ENCODE data around the gene RNF212B. TPM values are rescaled to one million over a fixed set of nuclear protein-coding genes. Genes with fewer than 3 reads are reported as not detected.
A peak's percentile ranks its signal among the peaks of the same experiment; 100 is the strongest.

RNF212B gene
- total and polyA plus RNA-seq, 2 of the 13 experiments (the other 11 are each of a cell fraction or from before 2014, with no cell fraction given): 0.05 TPM; not detected in 1

DNA sequence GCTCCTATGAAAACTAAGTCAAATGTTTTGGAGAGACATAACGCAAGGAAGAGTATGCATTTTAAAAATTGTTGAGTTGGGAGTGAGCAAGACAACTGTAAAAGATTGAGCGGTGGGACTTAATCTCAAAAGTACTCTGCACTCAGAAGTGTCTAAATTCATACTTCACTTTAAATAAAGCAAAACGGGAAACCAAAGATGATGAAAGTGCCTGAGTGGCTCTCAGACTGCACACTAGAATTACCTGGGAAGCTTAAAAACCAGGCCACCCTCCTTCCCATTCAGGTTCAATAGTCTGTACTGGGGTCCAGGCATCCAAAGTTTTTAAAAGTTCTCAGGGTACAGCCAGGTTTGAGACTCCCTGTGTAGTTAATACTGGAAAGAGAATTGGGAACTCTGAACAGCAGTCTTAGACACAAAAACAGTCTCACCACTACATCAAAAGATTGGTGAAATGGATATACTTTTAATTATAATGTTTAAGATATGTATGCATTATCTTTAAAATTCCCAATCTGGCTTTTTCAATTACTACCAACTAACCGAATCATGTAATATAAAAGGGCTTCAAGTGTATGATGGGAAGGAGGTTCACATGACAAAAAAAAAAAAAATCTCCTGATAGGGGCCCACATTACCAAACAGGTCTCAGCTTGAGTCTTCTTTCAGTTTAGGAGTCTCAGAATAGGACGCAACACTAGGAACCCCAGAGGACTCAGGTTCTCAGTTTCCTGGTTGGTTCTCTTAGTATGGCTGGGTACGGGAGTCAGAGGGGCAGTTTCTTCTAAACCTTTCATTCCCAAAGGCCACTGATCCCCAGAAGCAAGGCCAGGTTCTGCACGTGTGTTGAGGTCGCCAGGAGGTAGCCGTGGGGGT lies 47.2 kb downstream of the RNF212B start (continued):
- TF ChIP-seq, protein P1, sequence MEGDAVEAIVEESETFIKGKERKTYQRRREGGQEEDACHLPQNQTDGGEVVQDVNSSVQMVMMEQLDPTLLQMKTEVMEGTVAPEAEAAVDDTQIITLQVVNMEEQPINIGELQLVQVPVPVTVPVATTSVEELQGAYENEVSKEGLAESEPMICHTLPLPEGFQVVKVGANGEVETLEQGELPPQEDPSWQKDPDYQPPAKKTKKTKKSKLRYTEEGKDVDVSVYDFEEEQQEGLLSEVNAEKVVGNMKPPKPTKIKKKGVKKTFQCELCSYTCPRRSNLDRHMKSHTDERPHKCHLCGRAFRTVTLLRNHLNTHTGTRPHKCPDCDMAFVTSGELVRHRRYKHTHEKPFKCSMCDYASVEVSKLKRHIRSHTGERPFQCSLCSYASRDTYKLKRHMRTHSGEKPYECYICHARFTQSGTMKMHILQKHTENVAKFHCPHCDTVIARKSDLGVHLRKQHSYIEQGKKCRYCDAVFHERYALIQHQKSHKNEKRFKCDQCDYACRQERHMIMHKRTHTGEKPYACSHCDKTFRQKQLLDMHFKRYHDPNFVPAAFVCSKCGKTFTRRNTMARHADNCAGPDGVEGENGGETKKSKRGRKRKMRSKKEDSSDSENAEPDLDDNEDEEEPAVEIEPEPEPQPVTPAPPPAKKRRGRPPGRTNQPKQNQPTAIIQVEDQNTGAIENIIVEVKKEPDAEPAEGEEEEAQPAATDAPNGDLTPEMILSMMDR (CRISPR knock-in tag; IDR thresholded peaks at IDR 0.05): no peak
- 0 out of 2 replicates have a peak, but pooled peaks have one; percentile 13 for TF ChIP-seq ZNF569 (CRISPR knock-in tag; IDR thresholded peaks at IDR 0.05; ENCODE audit: borderline replicate concordance)

DNA sequence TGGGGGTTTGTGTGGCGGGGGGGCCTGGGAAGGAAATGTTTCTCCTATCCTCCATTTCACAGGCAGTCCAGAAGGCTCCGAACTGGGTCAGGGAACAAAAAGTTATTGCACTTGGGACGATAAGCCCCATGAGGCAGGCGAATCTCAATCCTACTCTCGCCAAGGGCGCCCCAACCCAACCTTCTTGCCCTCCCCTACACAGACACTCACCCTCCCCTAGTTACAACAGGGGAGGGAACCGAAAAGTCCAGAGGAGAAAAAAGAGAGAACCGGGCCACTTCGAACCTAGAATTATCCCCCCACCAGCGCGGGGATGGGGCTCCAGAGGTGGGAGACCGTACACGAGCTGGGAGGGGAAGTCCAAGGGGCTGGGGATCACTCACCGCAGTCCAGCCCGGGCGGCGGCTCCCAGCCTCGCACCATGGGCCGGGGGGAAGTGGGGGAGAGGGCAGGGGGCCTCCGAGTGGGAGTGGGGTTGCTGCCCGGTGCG lies 47.8 kb downstream of the RNF212B start:
- H3K36me3 ChIP-seq (replicated peaks in 1 of 2; ENCODE audit: control insufficient read depth in 1 of 2, insufficient read depth in 2 of 2, low read length in 2 of 2): peaks cover 2 to 5% of the 10 kb centered on the region in 2 experiments; a peak in 1 of 5 replicates
- intact Hi-C loops (cut with micrococcal nuclease; ENCODE audit: unreplicated experiment): loop anchor here (1.0 kb wide), 5 partner anchors 10 to 190 kb away; partner anchors contain the start of genes ACIN1, C14orf119, NGDN and PABPN1
- under 1% methylated on average over 22 of the region's 22 CpGs for WGBS (ENCODE audit: low lambda C conversion rate)
- in situ Hi-C loops (cut with HindIII; ENCODE audit: extremely low pct_ligation_motif_present, low pct_unique_long_range_greater_than_20kb): no loop called here
- H3K9ac ChIP-seq (ENCODE audit: insufficient read depth, low read depth, low read length): peak overlapping the region; percentile 85
- H3K79me2 ChIP-seq (ENCODE audit: insufficient read depth, low read length): peaks cover 19% of the 10 kb centered on the region
- H4K20me1 ChIP-seq (ENCODE audit: insufficient read depth, low read length): no peaks in the 10 kb centered on the region
- H3K4me1 ChIP-seq (ENCODE audit: insufficient read depth, low read length): peaks cover 26% of the 10 kb centered on the region
- FAIRE-seq: no peak
- CTCF ChIA-PET (ENCODE audit: low intra/inter-chr PET ratio, low total read pairs): interaction anchor here (1.9 kb wide), 1 partner anchor 10 kb away, joined by 8 read pairs; no protein-coding TSS in a partner anchor
- BruUV-seq (replicated peaks): no TSS peak
- POLR2A ChIA-PET: interaction anchor here (0.9 to 9.2 kb wide), 24 partner anchors 9 to 828 kb away, joined by 3 to 165 read pairs (median 6); partner anchors contain the start of genes ACIN1, AJUBA, BCL2L2 and C14orf119
- H3K27me3 ChIP-seq (ENCODE audit: control insufficient read depth in 1 of 2, insufficient read depth in 2 of 2, low read length in 2 of 2): no peaks in the 10 kb centered on the region; a peak in 1 of 5 replicates
- peak overlapping the region; percentile 57 for H2AFZ ChIP-seq (ENCODE audit: low read length)
- H3K4me2 ChIP-seq (ENCODE audit: low read depth, low read length): peak overlapping the region; percentile 81
- H3K27ac ChIP-seq (ENCODE audit: extremely low read length, insufficient read depth, low read length): peak overlapping the region; percentile 64
- peak; percentile 68 for ATAC-seq
- no peak for DNase-seq (ENCODE audit: low spot score)
- H3K4me3 ChIP-seq (replicated peaks in 1 of 3; ENCODE audit: insufficient read depth in 1 of 3, low read depth in 2 of 3, low read length in 3 of 3): peak overlapping the region; percentile 83 to 96 (median 83)
- no peaks in the 10 kb centered on the region for H3K9me3 ChIP-seq (ENCODE audit: low read length)
- TF ChIP-seq ZNF563 (CRISPR knock-in tag; IDR thresholded peaks at IDR 0.05): 0 out of 2 replicates have a peak, but pooled peaks have one; percentile 5
- TF ChIP-seq, protein P2, sequence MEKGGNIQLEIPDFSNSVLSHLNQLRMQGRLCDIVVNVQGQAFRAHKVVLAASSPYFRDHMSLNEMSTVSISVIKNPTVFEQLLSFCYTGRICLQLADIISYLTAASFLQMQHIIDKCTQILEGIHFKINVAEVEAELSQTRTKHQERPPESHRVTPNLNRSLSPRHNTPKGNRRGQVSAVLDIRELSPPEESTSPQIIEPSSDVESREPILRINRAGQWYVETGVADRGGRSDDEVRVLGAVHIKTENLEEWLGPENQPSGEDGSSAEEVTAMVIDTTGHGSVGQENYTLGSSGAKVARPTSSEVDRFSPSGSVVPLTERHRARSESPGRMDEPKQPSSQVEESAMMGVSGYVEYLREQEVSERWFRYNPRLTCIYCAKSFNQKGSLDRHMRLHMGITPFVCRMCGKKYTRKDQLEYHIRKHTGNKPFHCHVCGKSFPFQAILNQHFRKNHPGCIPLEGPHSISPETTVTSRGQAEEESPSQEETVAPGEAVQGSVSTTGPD (CRISPR knock-in tag; IDR thresholded peaks at IDR 0.05): peak; percentile 23; the same call in 1 of the 2 replicates
- no peak for TF ChIP-seq RNF2 (conservative IDR thresholded peaks at IDR 0.05; ENCODE audit: low read depth)
- TF ChIP-seq NR3C1 (CRISPR knock-in tag; IDR thresholded peaks at IDR 0.05): no peak
- no peak for TF ChIP-seq ZNF678 (CRISPR knock-in tag; IDR thresholded peaks at IDR 0.05)
- no peak for TF ChIP-seq ZNF101 (CRISPR knock-in tag; IDR thresholded peaks at IDR 0.05; ENCODE audit: borderline replicate concordance, low read depth)
- TF ChIP-seq IKZF4 (CRISPR knock-in tag; IDR thresholded peaks at IDR 0.05; ENCODE audit: borderline replicate concordance, low read depth, not compliant biosample characterization): no peak
- no peak for TF ChIP-seq GLI4 (CRISPR knock-in tag; IDR thresholded peaks at IDR 0.05; ENCODE audit: borderline replicate concordance)
- no peak for TF ChIP-seq BRD4 (CRISPR knock-in tag; IDR thresholded peaks at IDR 0.05)
- peak; percentile 68; the same call in 1 of the 2 replicates for TF ChIP-seq EEA1 (CRISPR knock-in tag; IDR thresholded peaks at IDR 0.05; ENCODE audit: borderline replicate concordance)
- peak; percentile 33 for TF ChIP-seq PTBP1 (IDR thresholded peaks at IDR 0.05; ENCODE audit: low read depth, low read length, poor library complexity, severe bottlenecking)
- TF ChIP-seq ZNF891 (CRISPR knock-in tag; IDR thresholded peaks at IDR 0.05): peak; percentile 44; the same call in 1 of the 2 replicates
- TF ChIP-seq GATAD2A (CRISPR knock-in tag; IDR thresholded peaks at IDR 0.05): no peak
- TF ChIP-seq IRX3 (CRISPR knock-in tag; IDR thresholded peaks at IDR 0.05; ENCODE audit: borderline replicate concordance, low read depth): no peak
- TF ChIP-seq FOXJ3 (CRISPR knock-in tag; IDR thresholded peaks at IDR 0.05; ENCODE audit: borderline replicate concordance): no peak

Data from HepG2 (cell line).